Measurements from ENCODE around the gene FZD8. TPM values are rescaled to one million over a fixed set of nuclear protein-coding genes. Genes with fewer than 3 reads are reported as not detected.
"Not testable (repeated sequence)": the region's sequence is repeated elsewhere in the genome, so short reads cannot be mapped to it uniquely, and the experiment has no call there.

The FZD8 gene
- under 1 TPM; 0.65 to 0.95 TPM for total RNA-seq

- Mint-ChIP-seq H3K27ac (no peak within 1 kb of the TSS), H3K4me1 (peaks cover 31% of the 10 kb centered on the region), H3K4me3 (peak within 1 kb of the TSS; percentile 77), H3K36me3 (ENCODE audit: low read depth) (no peaks in the 10 kb centered on the region), H3K9me3 (no peaks in the 10 kb centered on the region), H3K27me3 (peaks cover 65% of the 10 kb centered on the region)
- ChIA-PET POLR2A (no interaction called here), CTCF (no interaction called here)
- DNase-seq = peak; percentile 76
Measured at GRCh38 chr10:35642035-35642792, at the start of gene FZD8. Gene FZD8 (minus strand): TSS chr10:35642296. CDS start chr10:35641429, 867 bp downstream.

- no peak overlapping the region for H3K4me3 Mint-ChIP-seq
- CTCF ChIA-PET = no interaction called here
Measured at GRCh38 chr10:35691522-35692236, 49.6 kb upstream of the FZD8 start.

GRCh38 chr10:35690534-35690933, 48.4 kb upstream of the FZD8 start:
- no peak overlapping the region for H3K4me3 Mint-ChIP-seq
- no peaks in the 10 kb centered on the region for H3K4me1 Mint-ChIP-seq
- DNase-seq = no peak
- ChIA-PET CTCF (no interaction called here), POLR2A (no interaction called here)
- no peak overlapping the region for H3K27ac Mint-ChIP-seq
- H3K36me3 Mint-ChIP-seq (ENCODE audit: low read depth) = no peaks in the 10 kb centered on the region
- H3K9me3 Mint-ChIP-seq = no peaks in the 10 kb centered on the region
- no peaks in the 10 kb centered on the region for H3K27me3 Mint-ChIP-seq

More at GRCh38 chr10:35691522-35692236, 49.6 kb upstream of the FZD8 start:
- Mint-ChIP-seq H3K4me1 (no peaks in the 10 kb centered on the region), H3K9me3 (no peaks in the 10 kb centered on the region), H3K36me3 (ENCODE audit: low read depth) (no peaks in the 10 kb centered on the region), H3K27ac (no peak overlapping the region), H3K27me3 (no peaks in the 10 kb centered on the region)
- DNase-seq = no peak
- POLR2A ChIA-PET = no interaction called here

- H3K9me3 Mint-ChIP-seq; DNase-seq; H3K27ac Mint-ChIP-seq; H3K27me3 Mint-ChIP-seq; H3K36me3 Mint-ChIP-seq (ENCODE audit: low read depth); H3K4me3 Mint-ChIP-seq; POLR2A ChIA-PET; CTCF ChIA-PET; H3K4me1 Mint-ChIP-seq: not testable (repeated sequence)
Measured at GRCh38 chr10:35685858-35686257, 43.8 kb upstream of the FZD8 start.

- Mint-ChIP-seq H3K9me3 (no peaks in the 10 kb centered on the region), H3K27me3 (no peaks in the 10 kb centered on the region), H3K4me3 (no peak overlapping the region), H3K27ac (no peak overlapping the region), H3K36me3 (ENCODE audit: low read depth) (no peaks in the 10 kb centered on the region), H3K4me1 (no peaks in the 10 kb centered on the region)
- ChIA-PET CTCF (no interaction called here), POLR2A (no interaction called here)
- DNase-seq = no peak
Measured at GRCh38 chr10:35685402-35685801, 43.3 kb upstream of the FZD8 start.

- Mint-ChIP-seq H3K4me3 (no peak overlapping the region), H3K27ac (no peak overlapping the region), H3K9me3 (no peaks in the 10 kb centered on the region), H3K4me1 (no peaks in the 10 kb centered on the region), H3K36me3 (ENCODE audit: low read depth) (no peaks in the 10 kb centered on the region), H3K27me3 (no peaks in the 10 kb centered on the region)
- ChIA-PET POLR2A (no interaction called here), CTCF (no interaction called here)
- no peak for DNase-seq
Measured at GRCh38 chr10:35684586-35684985, 42.5 kb upstream of the FZD8 start.

- no peak overlapping the region for H3K4me3 Mint-ChIP-seq
- no peaks in the 10 kb centered on the region for H3K27me3 Mint-ChIP-seq
- no peaks in the 10 kb centered on the region for H3K9me3 Mint-ChIP-seq
- POLR2A ChIA-PET = no interaction called here
- H3K27ac Mint-ChIP-seq = no peak overlapping the region
- no peaks in the 10 kb centered on the region for H3K4me1 Mint-ChIP-seq
- CTCF ChIA-PET = no interaction called here
- no peaks in the 10 kb centered on the region for H3K36me3 Mint-ChIP-seq (ENCODE audit: low read depth)
- DNase-seq = no peak
Measured at GRCh38 chr10:35675846-35676245, 33.8 kb upstream of the FZD8 start.

- H3K4me3 Mint-ChIP-seq = no peak overlapping the region
- CTCF ChIA-PET = no interaction called here
- no peak for DNase-seq
- no peaks in the 10 kb centered on the region for H3K36me3 Mint-ChIP-seq (ENCODE audit: low read depth)
- no peaks in the 10 kb centered on the region for H3K9me3 Mint-ChIP-seq
- no peak overlapping the region for H3K27ac Mint-ChIP-seq
- H3K27me3 Mint-ChIP-seq = no peaks in the 10 kb centered on the region
- H3K4me1 Mint-ChIP-seq = no peaks in the 10 kb centered on the region
- POLR2A ChIA-PET = no interaction called here
Measured at GRCh38 chr10:35674843-35675242, 32.7 kb upstream of the FZD8 start.

GRCh38 chr10:35668865-35669650, 27.0 kb upstream of the FZD8 start:
- Mint-ChIP-seq H3K27me3 (no peaks in the 10 kb centered on the region), H3K4me1 (no peaks in the 10 kb centered on the region), H3K36me3 (ENCODE audit: low read depth) (no peaks in the 10 kb centered on the region), H3K27ac (no peak overlapping the region), H3K9me3 (peaks cover 27% of the 10 kb centered on the region), H3K4me3 (no peak overlapping the region)
- ChIA-PET POLR2A (no interaction called here), CTCF (no interaction called here)
- no peak for DNase-seq

GRCh38 chr10:35667971-35668370, 25.9 kb upstream of the FZD8 start:
- DNase-seq = no peak
- CTCF ChIA-PET = no interaction called here
- Mint-ChIP-seq H3K4me3 (no peak overlapping the region), H3K4me1 (no peaks in the 10 kb centered on the region), H3K9me3 (peaks cover 27% of the 10 kb centered on the region), H3K27me3 (no peaks in the 10 kb centered on the region), H3K36me3 (ENCODE audit: low read depth) (no peaks in the 10 kb centered on the region), H3K27ac (no peak overlapping the region)
- POLR2A ChIA-PET = no interaction called here

- H3K9me3 Mint-ChIP-seq = peaks cover 27% of the 10 kb centered on the region
- no peak for DNase-seq
- ChIA-PET CTCF (no interaction called here), POLR2A (no interaction called here)
- no peaks in the 10 kb centered on the region for H3K36me3 Mint-ChIP-seq (ENCODE audit: low read depth)
- no peak overlapping the region for H3K27ac Mint-ChIP-seq
- no peaks in the 10 kb centered on the region for H3K4me1 Mint-ChIP-seq
- no peak overlapping the region for H3K4me3 Mint-ChIP-seq
- no peaks in the 10 kb centered on the region for H3K27me3 Mint-ChIP-seq
Measured at GRCh38 chr10:35667270-35667889, 25.3 kb upstream of the FZD8 start.

GRCh38 chr10:35661236-35661635, 19.1 kb upstream of the FZD8 start:
- H3K36me3 Mint-ChIP-seq (ENCODE audit: low read depth) = no peaks in the 10 kb centered on the region
- DNase-seq = no peak
- no peak overlapping the region for H3K27ac Mint-ChIP-seq
- no peaks in the 10 kb centered on the region for H3K4me1 Mint-ChIP-seq
- CTCF ChIA-PET = no interaction called here
- peaks cover 1% of the 10 kb centered on the region for H3K9me3 Mint-ChIP-seq
- POLR2A ChIA-PET = no interaction called here
- peaks cover 4% of the 10 kb centered on the region for H3K27me3 Mint-ChIP-seq
- H3K4me3 Mint-ChIP-seq = no peak overlapping the region

GRCh38 chr10:35659456-35659855, 17.4 kb upstream of the FZD8 start:
- Mint-ChIP-seq H3K9me3 (no peaks in the 10 kb centered on the region), H3K27me3 (peaks cover 4% of the 10 kb centered on the region), H3K27ac (no peak overlapping the region), H3K4me3 (no peak overlapping the region), H3K36me3 (ENCODE audit: low read depth) (no peaks in the 10 kb centered on the region), H3K4me1 (no peaks in the 10 kb centered on the region)
- CTCF ChIA-PET = no interaction called here
- DNase-seq = no peak
- POLR2A ChIA-PET = no interaction called here
